Measurements from ENCODE around the gene CACNA1C. TPM values are rescaled to one million over a fixed set of nuclear protein-coding genes. Genes with fewer than 3 reads are reported as not detected.
"Not testable (repeated sequence)": the region's sequence is repeated elsewhere in the genome, so short reads cannot be mapped to it uniquely, and the experiment has no call there.

CACNA1C gene
- total RNA-seq, 1 donor from 2014 or later = 15.6 TPM

GRCh38 chr12:2739832-2740641 lies 687.2 kb downstream of the CACNA1C start:
- no peaks in the 10 kb centered on the region for H3K36me3 ChIP-seq
- peak; percentile 43 for TF ChIP-seq CTCF (IDR thresholded peaks at IDR 0.05)
- H3K4me1 ChIP-seq = no peaks in the 10 kb centered on the region
- H3K4me3 ChIP-seq = no peak overlapping the region
- no peaks in the 10 kb centered on the region for H3K9me3 ChIP-seq
- intact Hi-C loops (cut with DNase I) = no loop called here
- DNase-seq = no peak
- ATAC-seq = no peak
- H3K27me3 ChIP-seq = no peaks in the 10 kb centered on the region
- no peak overlapping the region for H3K27ac ChIP-seq

GRCh38 chr12:2742037-2742436 lies 689.2 kb downstream of the CACNA1C start:
- H3K4me1 ChIP-seq; H3K27ac ChIP-seq; H3K4me3 ChIP-seq; intact Hi-C loops (cut with DNase I); H3K9me3 ChIP-seq; DNase-seq; H3K27me3 ChIP-seq; H3K36me3 ChIP-seq; ATAC-seq: not testable (repeated sequence)

GRCh38 chr12:2743478-2743877 lies 690.7 kb downstream of the CACNA1C start:
- intact Hi-C loops (cut with DNase I) = no loop called here
- Histone ChIP-seq H3K4me3 (no peak overlapping the region), H3K36me3 (no peaks in the 10 kb centered on the region), H3K27ac (no peak overlapping the region), H3K4me1 (no peaks in the 10 kb centered on the region), H3K27me3 (no peaks in the 10 kb centered on the region), H3K9me3 (no peaks in the 10 kb centered on the region)
- no peak for ATAC-seq
- no peak for TF ChIP-seq CTCF (IDR thresholded peaks at IDR 0.05)
- DNase-seq = no peak

GRCh38 chr12:2745655-2746054 lies 692.9 kb downstream of the CACNA1C start:
- no peak for TF ChIP-seq CTCF (IDR thresholded peaks at IDR 0.05)
- Histone ChIP-seq H3K4me1 (no peaks in the 10 kb centered on the region), H3K9me3 (no peaks in the 10 kb centered on the region), H3K27me3 (peaks cover 2% of the 10 kb centered on the region), H3K4me3 (no peak overlapping the region), H3K27ac (no peak overlapping the region), H3K36me3 (no peaks in the 10 kb centered on the region)
- no peak for DNase-seq
- ATAC-seq = no peak
- intact Hi-C loops (cut with DNase I) = no loop called here

Other genes starting within 250 kb of the CACNA1C start
- gene LRTM2, start 232.4 kb upstream of the CACNA1C start, total RNA-seq = not detected
- 5.5 TPM for gene CACNA2D4, start 134.3 kb upstream of the CACNA1C start, total RNA-seq
- gene DCP1B, start 48.5 kb upstream of the CACNA1C start, total RNA-seq = 12.8 TPM

All from upper lobe of right lung (tissue), 1 donor.